C4-2B (cell line): ENCODE data around the gene ACSF3.

Experiments
- ZFX ChIP-seq: fragments of 450-650 bp; IDR thresholded peaks from 2 replicates; pipeline ENCODE4 v1.6.1; 2017
- TF ChIP-seq, protein P1 (sequence below): fragments of 450-650 bp; conservative IDR thresholded peaks from 2 replicates; pipeline ENCODE4 v1.5.1; 2017; ENCODE audit warnings: mild to moderate bottlenecking

DNA sequence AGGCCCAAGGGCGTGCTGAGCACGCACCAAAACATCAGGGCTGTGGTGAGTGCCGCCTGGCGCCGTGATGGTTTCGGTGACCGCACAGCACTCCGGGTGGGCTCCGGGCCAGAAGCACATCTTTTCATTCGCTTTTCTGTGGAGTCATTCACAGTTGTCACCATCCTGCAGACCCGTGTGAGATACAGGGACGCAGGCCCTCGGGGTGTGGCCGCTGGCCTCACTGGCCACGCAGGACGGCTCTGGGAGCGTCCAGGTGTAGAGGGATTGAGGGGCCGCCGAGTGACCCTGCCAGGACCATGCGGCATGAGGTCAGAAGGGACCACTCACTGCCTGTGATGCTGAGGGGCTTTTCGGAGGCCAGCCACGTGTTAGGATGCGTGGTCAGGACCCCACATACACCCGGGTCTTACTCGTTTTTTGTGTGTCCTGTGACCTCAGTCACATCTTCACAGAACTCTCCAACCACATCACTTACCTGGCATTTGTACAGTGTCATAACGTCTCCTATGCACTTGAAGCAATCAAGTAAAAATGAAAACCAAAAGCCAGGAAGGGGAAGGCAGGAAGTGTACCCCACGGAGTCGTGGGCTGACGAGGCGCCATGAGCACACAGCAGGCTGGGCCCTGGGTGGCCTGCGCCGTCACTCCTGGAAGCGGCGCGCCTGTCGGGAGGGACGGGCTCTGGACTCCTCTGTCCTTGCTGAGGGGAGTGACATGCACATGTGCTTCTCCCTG lies 7.8 kb downstream of the ACSF3 start:
- TF ChIP-seq, protein P1, sequence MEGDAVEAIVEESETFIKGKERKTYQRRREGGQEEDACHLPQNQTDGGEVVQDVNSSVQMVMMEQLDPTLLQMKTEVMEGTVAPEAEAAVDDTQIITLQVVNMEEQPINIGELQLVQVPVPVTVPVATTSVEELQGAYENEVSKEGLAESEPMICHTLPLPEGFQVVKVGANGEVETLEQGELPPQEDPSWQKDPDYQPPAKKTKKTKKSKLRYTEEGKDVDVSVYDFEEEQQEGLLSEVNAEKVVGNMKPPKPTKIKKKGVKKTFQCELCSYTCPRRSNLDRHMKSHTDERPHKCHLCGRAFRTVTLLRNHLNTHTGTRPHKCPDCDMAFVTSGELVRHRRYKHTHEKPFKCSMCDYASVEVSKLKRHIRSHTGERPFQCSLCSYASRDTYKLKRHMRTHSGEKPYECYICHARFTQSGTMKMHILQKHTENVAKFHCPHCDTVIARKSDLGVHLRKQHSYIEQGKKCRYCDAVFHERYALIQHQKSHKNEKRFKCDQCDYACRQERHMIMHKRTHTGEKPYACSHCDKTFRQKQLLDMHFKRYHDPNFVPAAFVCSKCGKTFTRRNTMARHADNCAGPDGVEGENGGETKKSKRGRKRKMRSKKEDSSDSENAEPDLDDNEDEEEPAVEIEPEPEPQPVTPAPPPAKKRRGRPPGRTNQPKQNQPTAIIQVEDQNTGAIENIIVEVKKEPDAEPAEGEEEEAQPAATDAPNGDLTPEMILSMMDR, result no peak
- TF ChIP-seq ZFX, result no peak
